GM21526 (cell line): ENCODE data around the gene IL17REL.
A peak's percentile ranks its signal among the peaks of the same experiment; 100 is the strongest.

Experiments used
- ATAC-seq: cut with Tn5 transposase; IDR thresholded peaks from one replicate; pipeline ENCODE4 v1.9.1; 2021; ENCODE audit warnings: moderate library complexity; ENCODE audit not compliant: unreplicated experiment, low FRiP score

Gene IL17REL

DNA sequence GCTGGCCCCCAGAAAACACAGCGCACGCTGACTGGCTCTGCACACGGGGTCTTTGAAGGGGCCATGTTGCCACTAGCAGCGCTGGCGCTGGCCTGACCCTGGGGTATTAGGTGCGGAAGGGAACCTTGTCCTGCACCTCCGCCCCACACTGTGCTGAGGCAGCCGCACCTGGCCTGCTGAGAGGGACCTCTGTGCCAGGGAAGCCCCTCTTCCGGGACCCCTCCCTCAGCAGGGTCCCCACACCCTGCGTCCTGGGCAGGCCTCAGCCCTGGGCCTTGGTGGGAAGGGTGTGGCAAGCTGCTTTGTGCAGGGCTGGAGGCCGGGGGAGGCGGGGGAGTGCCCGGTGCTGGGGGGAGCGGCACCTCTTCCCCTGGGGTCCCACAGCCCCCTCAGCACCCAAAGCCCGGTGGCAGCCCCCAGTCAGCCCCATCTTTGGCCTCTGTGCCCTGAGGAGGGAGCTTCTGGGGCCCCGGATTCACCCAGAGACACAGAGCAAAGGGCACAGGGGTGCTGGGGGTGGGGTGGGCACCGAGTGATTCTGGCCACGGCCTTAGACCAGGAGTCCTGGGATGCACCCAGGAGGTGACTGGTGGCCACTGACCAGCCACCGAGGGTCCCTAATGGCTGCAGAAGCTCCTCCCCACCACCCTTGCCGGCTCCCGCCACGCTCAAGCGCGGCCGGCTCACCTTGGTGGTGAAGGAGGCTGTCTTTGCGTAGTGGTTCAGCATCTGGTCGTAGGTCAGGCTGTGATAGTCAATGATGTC lies 34.1 kb upstream of the IL17REL start:
- ATAC-seq = no peak

DNA sequence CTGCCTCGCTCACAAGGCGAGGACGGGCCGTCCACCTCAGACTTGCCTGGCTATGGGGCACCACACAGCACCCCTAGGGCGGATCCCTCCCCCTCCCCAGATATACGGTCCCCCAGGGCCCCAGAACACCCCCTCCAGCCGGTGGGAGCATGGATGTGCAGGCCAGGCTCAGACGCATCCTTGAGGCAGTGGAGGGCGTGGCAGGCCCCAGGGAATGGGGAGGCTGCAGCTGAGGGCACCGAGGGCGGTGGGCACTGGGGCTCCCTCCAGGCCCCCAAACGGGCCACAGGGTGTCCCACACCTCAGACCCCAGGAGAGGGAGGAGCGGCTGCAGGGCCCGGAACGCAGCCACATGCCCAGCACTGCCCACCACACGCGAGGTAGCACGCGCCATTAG lies 33.5 kb upstream of the IL17REL start:
- ATAC-seq = no peak

DNA sequence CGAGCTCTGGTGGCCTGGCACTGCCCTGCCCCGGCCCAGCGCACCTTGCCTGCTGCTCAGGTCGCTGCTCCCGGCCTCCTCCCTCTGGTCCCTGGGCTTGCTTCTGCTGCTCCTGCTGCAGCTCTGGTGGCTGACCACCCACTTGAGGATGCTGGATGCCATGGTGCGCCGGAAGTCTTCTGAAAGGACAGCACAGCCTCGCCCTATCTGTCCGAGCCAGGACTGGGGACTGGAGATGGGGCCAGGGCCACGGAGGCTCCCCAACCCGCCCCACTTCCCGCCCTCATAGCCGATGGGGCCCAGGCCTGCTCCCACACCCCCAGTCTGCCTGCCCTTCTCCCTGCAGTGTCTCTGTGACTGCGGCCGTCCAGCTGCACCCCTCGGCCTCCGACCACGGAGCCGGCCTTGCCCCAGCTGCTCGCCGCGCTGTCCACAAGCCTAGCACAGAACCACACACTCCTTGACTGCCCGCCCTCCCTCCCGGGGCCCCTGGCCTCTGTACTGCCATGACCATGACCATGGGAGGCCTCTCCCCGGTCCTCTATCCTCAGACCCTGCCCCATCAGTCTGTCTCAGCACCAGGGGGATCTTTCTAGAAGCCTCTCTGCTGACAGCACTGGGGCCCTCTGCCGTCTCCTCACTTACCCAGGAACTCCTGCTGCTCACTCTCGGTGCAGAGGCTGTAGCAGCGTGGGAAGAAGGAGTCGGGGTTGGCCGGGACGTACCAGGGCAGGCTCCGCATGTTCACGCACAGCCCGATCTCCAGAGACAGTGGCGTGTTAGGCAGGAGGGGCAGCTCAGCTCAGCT lies 32.9 kb upstream of the IL17REL start:
- no peak for ATAC-seq

DNA sequence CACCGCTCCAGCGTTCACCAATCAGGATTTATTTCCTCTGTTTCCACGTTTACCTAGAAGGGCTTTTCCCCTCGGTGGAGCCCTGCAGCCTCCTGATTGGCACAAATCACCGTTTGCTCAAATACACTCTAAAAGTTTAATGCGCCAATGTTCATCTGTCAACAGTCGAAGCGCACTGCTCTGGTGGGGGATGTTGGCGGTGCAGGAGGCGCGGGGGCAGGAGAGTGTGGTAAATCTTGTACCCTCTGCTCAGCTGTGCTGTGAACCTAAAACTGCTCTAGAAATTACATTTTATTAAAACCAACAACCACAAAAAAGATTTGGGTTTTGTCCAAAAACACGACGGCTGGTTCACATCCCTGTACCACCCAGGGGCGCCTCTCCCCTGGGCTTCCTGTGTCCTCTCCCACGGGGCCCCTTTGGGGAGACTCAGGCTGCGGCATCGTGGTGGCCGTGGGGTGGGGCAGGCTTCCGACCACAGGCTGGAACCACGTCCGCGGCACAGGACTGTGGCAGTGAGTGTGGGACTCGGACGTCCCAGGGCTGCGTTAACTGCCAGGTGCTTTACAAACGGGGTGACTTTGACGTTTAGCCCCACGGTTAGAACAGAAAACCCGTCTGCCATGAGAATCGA lies 32.0 kb upstream of the IL17REL start:
- no peak for ATAC-seq

DNA sequence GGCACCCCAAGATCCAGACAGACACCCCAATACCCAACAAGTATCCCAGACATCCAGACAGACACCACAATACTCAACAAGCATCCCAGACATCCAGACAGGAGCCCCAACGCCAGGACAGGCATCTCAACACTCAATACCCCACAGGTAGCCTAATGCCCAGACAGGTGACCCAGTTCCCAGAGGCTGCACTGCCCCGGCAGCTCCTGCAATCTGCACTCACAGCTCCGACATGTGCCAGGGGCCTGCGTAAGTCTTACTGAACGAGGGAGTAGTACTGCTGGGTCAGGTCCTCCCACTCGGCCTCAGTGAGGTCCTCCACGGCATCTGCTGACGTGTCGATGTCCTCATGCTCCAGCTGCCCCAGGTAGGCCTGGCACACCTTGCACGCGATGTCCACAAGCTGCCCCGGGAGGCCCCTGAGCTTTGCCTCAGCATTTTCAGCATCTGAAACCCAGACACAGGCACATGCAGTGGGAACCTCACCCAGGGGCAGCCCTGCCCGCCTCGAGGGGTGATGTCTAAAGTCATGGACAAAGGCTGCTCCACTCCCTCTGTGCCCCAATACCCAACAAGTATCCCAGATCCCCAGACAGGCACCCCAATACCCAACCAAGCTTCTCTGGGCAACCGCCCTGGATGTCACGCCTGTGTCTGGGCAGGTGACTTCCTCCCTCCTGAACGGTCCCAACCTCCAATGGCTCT lies 28.9 kb upstream of the IL17REL start:
- ATAC-seq = no peak

DNA sequence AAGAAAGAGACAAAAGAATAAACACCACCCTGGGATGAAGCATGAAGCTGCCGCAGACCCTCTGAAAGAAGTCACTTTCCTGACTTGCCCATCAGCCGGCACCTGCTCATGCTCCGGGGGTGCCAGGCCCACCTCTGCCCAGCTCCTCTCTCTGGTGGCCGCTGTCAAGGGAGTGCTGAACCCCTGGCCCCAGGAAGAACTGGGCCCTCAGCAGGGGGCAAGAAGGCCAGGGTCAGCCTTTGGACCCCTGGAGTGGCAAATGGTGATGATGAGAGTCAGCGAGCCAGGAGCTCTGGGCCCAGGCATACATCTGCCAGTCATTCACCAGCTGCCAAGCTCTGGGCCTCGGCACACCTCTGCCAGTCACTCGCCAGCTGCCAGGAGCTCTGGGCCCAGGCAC lies 28.2 kb upstream of the IL17REL start:
- no peak for ATAC-seq

DNA sequence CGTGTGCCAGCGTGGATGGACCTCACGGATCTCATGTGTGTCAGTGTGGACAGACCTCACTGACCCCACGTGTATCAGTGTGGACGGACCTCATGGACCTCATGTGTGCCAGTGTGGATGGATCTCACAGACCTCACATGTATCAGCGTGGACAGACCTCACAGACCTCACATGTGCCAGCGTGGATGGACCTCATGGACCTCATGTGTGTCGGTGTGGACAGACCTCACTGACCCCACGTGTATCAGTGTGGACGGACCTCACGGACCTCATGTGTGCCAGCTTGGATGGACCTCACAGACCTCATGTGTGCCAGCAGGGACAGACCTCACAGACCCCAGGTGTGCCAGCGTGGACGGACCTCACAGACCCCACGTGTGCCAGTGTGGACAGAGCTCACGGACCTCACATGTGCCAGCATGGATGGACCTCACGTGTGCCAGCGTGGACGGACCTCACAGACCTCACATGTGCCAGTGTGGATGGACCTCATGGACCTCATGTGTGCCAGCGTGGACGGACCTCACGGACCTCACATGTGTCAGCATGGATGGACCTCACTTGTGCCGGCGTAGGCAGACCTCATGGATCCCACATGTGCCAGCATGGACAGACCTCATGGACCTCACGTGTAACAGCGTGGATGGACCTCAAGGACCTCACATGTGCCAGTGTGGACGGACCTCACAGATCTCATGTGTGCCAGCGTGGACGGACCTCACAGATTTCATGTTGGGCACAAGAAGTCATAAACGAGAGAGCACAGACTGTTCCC lies 27.3 kb upstream of the IL17REL start:
- no peak for ATAC-seq

DNA sequence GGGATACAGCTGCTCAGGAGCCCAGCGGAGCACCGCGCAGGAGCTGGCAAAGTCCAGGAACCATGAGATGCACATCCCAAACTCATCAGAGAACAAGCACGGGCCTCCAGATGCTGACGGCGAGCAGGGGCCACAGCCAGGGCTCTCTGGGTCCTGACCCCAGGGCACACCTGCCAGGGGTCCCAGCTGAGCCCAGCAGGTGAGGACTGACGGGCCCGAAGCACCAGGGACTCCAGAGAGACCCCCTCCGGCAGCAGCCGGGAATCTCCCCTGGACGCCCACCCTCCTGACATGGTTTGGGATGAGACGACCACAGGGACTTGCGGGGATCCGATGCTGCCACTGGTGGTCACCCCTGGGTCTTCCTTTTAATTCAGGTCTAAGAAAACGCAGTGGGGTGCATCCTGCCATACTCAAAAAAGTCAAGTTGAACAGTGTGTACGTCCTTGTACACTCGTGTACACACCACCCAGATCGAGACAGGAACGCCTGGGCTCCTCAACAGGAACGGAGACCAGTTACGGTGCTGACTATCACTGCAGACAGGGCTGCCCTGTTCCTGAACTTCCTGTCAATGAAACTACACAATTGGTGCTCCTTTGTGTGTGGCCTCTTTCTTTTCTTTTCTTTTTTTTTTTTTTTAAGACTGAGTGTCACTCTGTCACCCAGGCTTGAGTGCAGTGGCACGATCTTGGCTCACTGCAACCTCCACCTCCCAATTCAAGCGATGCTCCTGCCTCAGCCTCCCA lies 23.6 kb upstream of the IL17REL start:
- ATAC-seq = no peak

DNA sequence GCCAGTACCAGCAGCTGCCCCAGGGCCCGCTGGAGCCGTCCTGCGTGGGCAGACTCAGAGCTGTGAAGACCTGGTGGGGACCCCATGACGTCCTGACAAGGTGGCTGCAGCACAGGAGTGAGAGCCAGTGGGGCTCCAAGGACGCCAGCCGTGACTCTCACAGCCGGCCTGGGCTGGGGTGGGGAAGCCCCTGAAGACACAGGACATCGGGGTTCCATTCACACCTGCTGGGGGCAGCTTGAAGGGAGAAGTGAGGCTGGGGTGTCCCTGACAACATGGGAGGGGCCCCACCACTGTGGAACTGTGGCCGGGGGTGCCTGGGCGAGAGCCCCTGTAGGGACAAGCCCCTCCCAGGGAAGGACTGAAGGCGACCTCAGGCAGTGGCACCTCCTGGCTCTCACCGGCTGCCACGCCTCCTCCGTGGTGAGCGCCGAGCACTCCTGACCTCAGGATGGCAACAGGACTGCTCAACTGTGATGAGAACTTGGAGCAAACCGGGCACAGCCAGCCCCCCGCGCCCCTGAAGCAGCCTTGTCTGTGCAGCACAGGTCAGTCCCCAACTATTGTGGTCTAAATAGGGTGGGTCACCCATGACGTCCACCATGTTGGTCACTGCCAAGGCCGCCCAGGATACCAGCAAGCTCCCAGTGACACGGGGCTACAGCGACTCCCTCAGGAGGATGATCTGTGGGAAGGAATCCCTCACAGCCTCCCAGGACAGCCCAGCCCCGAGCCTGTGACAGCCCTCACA lies 22.7 kb upstream of the IL17REL start:
- no peak for ATAC-seq

DNA sequence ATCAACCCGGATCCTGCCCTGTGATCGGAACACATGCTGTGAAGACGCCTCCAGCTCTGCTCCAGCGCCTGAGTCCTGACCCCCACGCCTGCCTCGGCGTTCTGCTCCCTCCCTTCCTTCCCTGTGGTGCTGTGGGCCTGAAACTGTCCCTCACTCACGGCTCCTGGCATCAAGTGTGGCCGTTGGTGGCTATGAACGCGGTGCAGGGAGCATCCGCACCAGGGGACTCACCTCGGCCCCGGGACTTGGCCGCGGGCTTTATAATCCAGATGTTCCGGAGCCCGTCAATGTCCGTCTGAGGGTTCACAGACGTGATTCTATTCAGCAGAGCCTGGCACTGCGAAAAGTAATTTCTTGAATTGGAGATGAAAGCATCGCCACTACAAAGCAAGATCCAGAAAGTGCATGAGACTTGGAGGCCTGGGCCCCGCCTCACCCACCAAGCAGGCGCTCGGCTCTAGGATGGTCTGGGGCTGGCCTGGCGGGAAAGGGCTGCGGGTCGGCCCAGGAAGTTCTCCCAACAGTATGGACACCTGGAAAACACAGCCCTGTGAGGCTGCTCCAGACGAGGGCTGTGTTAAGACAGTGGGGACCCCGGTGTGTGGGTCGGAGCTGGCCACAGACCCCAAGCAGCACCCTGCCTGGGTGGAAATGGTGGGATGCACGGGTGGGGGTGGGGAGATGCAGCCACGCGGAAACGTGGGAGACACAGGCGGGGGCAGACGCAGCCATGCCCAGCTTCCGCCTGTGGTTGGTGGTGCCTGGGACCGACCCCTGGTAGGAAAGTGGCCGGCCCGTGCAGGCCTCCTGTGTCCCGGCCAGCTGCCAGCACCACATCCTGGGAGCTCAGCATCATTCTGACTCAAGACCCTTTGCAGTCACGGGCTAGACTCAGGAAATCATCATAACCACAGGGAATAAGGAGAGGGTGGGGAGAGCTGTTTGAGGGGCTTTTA lies 21.8 kb upstream of the IL17REL start:
- ATAC-seq = no peak

DNA sequence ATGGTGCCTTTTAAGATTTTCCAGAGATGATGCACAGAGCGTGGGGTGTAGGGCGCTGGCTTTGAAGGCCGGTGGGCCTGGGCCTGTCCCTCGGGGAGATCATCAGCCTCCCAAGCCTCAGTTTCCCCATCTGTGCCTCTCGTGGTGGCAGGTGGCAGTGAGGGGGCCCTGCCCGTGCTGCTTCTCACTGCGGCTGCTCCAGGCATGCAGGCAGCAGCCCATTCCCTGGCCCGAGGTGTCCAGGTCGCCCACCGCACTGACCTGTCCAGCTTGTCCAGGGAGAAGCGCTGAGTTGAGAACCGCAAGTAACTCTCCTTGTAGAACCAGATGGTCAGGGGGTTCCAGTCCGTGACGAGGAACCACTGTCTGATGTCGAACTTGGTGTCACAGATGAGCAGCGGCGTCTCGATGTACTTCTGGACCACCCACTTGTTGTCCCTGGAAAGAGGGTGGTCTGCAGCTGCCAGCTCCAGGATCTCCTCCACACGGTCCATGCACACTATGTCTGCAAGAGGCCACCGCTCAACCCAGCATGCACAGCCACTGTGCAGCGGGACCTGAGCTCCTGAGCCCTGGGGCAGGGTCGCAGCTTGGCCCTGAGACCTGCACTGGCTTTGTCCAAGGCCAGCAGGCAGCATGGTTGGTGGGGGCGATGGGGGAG lies 20.5 kb upstream of the IL17REL start:
- ATAC-seq = no peak

DNA sequence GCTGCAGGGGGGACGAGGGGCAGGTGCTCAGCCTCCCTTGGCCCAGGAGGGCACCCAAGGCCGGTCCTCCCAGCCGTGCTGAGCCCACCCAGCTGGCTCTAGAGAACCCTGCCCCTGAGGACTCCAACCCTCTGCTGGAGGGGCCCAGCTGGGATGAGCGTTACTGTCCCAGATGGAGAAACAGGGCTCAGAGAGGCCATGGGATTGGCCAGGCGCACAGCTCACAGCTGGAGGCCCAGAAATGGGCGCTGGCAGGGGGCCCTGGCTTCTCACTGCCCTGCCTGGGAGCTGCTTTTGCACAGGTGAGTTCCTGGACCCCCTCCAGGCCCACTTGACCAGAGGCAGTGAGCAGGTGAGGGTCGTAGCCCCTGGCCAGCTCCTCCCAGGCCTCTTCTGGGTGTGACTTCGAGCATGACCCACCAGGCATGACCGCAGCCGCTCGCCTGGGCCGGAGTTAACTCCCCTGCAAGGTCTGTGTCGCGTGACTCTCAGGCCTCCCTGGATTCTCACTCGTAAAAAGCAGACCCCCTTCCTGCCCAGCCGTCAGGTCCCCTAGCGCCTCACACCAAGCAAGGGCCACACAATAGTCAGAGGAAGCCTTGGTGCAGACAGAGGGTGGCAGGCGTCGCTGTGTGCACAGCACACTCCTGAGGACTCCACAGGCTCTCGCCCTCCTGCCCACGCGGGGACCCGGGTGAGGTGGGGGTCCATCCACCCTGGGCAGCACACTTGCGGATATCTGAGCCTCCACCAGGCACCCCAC lies 19.7 kb upstream of the IL17REL start:
- ATAC-seq = no peak

DNA sequence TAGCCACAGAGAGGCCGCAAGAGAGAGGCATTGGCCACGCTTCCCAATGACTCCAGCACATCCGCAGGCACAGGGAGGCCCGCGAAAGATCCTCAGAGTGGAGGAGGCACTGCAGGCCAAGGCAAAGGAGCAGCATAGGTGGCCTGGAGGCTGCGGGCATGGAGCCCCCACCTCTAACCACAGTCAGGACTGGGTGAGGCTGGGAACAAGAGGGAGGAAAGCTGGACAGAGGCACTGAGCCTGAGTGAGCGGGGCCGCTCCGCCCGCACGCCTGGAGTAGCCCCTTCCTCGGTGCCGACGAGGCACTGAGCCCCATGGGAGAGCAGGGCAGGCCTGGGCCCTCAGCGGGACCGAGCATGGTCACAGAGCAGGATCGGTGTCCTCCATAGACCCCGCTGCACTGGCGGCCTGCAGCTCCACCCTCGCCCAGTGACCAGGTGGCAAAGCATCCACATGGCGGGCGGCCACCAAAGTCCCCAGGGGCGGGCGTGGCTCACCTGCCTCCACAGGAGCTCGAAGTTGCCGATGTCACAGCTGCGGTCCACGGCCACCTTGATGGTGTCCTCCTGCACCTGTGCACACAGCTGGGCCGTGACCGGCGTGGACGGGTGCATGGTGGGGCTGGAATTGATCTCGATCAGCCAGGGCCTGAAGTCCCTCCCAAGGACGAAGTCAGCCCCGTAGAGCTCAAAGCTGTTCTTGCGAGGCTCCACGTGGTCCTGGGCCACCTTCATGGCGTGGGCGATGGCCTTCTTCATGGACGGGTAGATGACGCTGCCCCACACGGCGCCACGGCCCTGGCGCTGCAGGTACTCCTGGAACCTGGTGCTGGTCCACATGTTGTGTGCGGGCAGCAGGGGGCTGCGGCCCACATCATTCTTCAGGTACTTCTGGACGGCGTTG lies 18.9 kb upstream of the IL17REL start:
- no peak for ATAC-seq

DNA sequence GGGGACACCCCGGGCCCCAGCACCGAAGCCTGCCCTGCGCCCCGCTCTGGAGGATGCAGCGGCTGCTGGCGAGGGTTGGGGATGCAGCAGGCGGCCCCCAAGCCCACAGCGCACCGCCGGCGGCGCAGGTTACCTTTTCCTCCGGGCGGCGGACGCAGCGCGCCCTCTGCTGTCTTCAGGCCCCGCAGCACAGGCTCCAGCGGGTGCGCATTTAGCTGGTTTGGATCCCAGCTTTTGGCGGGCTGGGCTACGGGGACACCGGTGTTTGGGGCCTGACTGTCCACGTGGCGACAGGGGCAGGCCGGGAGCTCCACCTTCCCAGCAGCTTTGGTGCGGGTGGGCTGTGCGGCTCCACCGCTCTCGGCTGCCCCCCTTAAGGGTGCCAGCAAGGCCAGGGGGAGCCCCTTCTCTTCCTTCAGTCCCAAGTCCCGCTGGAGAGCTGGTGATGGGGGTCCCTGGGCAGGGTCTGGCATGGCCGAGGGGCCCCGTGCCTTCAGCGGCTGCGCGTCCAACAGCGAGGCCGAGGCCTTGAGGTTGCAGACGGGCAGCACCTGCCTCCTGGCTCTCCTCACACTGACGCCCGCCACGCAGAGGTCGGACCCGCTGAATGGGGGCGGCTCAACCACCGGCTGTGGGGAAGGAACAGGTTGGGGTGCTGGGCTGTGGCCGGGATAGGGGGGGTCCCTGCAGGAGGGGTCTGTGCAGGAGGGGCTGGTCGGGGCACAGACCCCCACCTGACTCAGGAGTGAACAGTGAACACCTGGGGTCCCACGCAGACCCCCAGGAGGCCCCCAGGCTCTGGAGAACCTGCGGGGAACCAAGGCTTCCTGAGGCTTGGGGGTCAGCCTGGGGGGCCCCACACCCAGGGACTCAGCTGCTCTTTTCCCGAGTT lies 18.0 kb upstream of the IL17REL start:
- ATAC-seq = peak; percentile 57
